Tibial nerve (tissue), 4 donors: ENCODE results near the gene MAP4K4. TPM values are rescaled to one million over a fixed set of nuclear protein-coding genes. Genes with fewer than 3 reads are reported as not detected.
A peak's percentile ranks its signal among the peaks of the same experiment; 100 is the strongest.

Source experiments
- DNase-seq, 2 donors: peaks; one replicate each; pipeline ENCODE4 v3.0.0-alpha.2; 2019; ENCODE audit warnings: low spot score in 2 of 2
- H3K27ac ChIP-seq, 4 donors: fragments of 200-600 bp; sonication (generic) in 3 of 4; one replicate each; pipeline ENCODE4 v1.5.1; 2017 to 2019; ENCODE audit warnings: mild to moderate bottlenecking in 1 of 4
- H3K27me3 ChIP-seq, 2 donors: fragments of 200-600 bp; sonication (generic) in 1 of 2; one replicate each; pipeline versions ENCODE4 v1.5.1 to v1.6.0; 2017 to 2019
- H3K36me3 ChIP-seq, 3 donors: fragments of 200-600 bp; sonication (generic); one replicate each; pipeline ENCODE4 v1.5.1; 2018 to 2019
- H3K4me1 ChIP-seq, 4 donors: fragments of 200-600 bp; sonication (generic) in 3 of 4; one replicate each; pipeline ENCODE4 v1.5.1; 2017 to 2019
- H3K4me3 ChIP-seq, 4 donors: fragments of 200-600 bp; sonication (generic) in 3 of 4; one replicate each; pipeline ENCODE4 v1.5.1; 2017 to 2019; ENCODE audit warnings: mild to moderate bottlenecking in 1 of 4, moderate library complexity in 1 of 4
- H3K9me3 ChIP-seq, 4 donors: fragments of 200-600 bp; sonication (generic) in 3 of 4; one replicate each; pipeline ENCODE4 v1.5.1; 2017 to 2019
- CTCF ChIP-seq, 5 experiments: fragments of 200-600 bp in 3 of 5; fragments of 450-650 bp in 2 of 5; sonication (generic) in 3 of 5; IDR thresholded peaks; one replicate each; pipeline ENCODE4 v1.5.1; 2016 to 2019; ENCODE audit warnings: antibody characterized with exemption in 5 of 5, mild to moderate bottlenecking in 3 of 5, moderate library complexity in 2 of 5
- EP300 ChIP-seq, 2 donors: sonication (generic); formaldehyde crosslinking; IDR thresholded peaks; one replicate each; pipeline ENCODE4 v1.6.1; 2017; ENCODE audit warnings: antibody characterized with exemption in 2 of 2, mild to moderate bottlenecking in 1 of 2
- POLR2A ChIP-seq, 2 donors: fragments of 450-650 bp; IDR thresholded peaks; one replicate each; pipeline ENCODE4 v1.6.1; 2017; ENCODE audit warnings: antibody characterized with exemption in 2 of 2, mild to moderate bottlenecking in 2 of 2, moderate library complexity in 2 of 2
- WGBS, 2 donors: methylation state at CpG; one replicate each; pipeline ENCODE4 v1.1.5; 2018; 5-methylcytosine and 5-hydroxymethylcytosine counted together
- total RNA-seq, 4 donors: library from RNA; depleted of rRNA; stranded (reverse); fragments of >200 nt; gene quantifications; one replicate each; pipeline ENCODE4 v1.1.0, GENCODE V29; 2016

MAP4K4 gene
- total RNA-seq, 4 donors from 2014 or later = 78.0 to 85.7 (median 84.4) TPM

GRCh38 chr2:101882769-101883307 is 185.3 kb downstream of the MAP4K4 start:
- H3K4me1 ChIP-seq = peaks cover 0 to 17% (median 0%) of the 10 kb centered on the region in 4 donors
- peaks cover 0 to 60% (median 7%) of the 10 kb centered on the region in 3 donors for H3K36me3 ChIP-seq
- 86 to 87% methylated on average over 4 of the region's 4 CpGs for WGBS, 2 donors
- H3K27ac ChIP-seq = no peak overlapping the region
- no peaks in the 10 kb centered on the region for H3K9me3 ChIP-seq
- TF ChIP-seq EP300 (IDR thresholded peaks at IDR 0.05) (no peak), CTCF (IDR thresholded peaks at IDR 0.05) (no peak), POLR2A (IDR thresholded peaks at IDR 0.05) (no peak)
- no peaks in the 10 kb centered on the region for H3K27me3 ChIP-seq
- no peak overlapping the region for H3K4me3 ChIP-seq
- no peak for DNase-seq

GRCh38 chr2:101883860-101884259 is 186.4 kb downstream of the MAP4K4 start:
- peak; percentile 17 to 61 (median 50) for TF ChIP-seq CTCF (IDR thresholded peaks at IDR 0.05)
- TF ChIP-seq POLR2A (IDR thresholded peaks at IDR 0.05) = no peak
- H3K4me1 ChIP-seq = peaks cover 0 to 17% (median 0%) of the 10 kb centered on the region in 4 donors
- H3K36me3 ChIP-seq = peaks cover 0 to 60% (median 8%) of the 10 kb centered on the region in 3 donors
- H3K27ac ChIP-seq = no peak overlapping the region
- H3K4me3 ChIP-seq = no peak overlapping the region
- 43 to 46% methylated on average over 3 of the region's 3 CpGs for WGBS, 2 donors
- no peaks in the 10 kb centered on the region for H3K27me3 ChIP-seq
- no peak for DNase-seq
- H3K9me3 ChIP-seq = no peaks in the 10 kb centered on the region

DNA sequence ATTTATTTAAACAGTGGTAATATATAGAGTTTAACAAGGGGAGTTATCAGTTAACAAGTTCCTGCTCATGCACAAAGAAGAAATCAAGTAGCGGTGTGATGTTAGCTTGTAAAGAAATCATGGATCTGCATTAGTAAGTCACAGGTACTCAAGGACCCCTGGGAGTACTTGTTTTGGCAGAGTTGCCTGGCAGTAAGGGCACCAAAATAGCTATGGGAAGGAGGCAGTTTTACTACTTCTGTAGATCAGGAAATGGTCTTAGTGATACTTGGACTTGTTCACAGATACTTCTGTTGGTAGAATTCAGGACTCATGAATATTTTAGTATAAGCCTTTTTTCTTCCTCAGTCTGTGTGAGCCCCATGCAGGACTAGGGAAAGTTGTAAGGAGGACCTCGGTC is 186.9 kb downstream of the MAP4K4 start:
- no peak for TF ChIP-seq POLR2A (IDR thresholded peaks at IDR 0.05)
- TF ChIP-seq EP300 (IDR thresholded peaks at IDR 0.05) = no peak
- no peak for TF ChIP-seq CTCF (IDR thresholded peaks at IDR 0.05)
- no peaks in the 10 kb centered on the region for H3K27me3 ChIP-seq
- no peak for DNase-seq
- peaks cover 0 to 65% (median 8%) of the 10 kb centered on the region in 3 donors for H3K36me3 ChIP-seq
- H3K4me1 ChIP-seq = peaks cover 0 to 16% (median 0%) of the 10 kb centered on the region in 4 donors
- no peak overlapping the region for H3K4me3 ChIP-seq
- no peak overlapping the region for H3K27ac ChIP-seq
- H3K9me3 ChIP-seq = no peaks in the 10 kb centered on the region
- WGBS, 2 donors = 88 to 92% methylated on average over 2 of the region's 2 CpGs

- H3K9me3 ChIP-seq = no peaks in the 10 kb centered on the region
- H3K27ac ChIP-seq = no peak overlapping the region
- peaks cover 0 to 6% (median 0%) of the 10 kb centered on the region in 4 donors for H3K4me1 ChIP-seq
- H3K36me3 ChIP-seq = peaks cover 0 to 84% (median 8%) of the 10 kb centered on the region in 3 donors
- DNase-seq = peak in 1 of 2 donors; percentile 0
- 86 to 95% methylated on average over 2 of the region's 2 CpGs for WGBS, 2 donors
- no peak for TF ChIP-seq CTCF (IDR thresholded peaks at IDR 0.05)
- no peak for TF ChIP-seq EP300 (IDR thresholded peaks at IDR 0.05)
- TF ChIP-seq POLR2A (IDR thresholded peaks at IDR 0.05) = no peak
- no peak overlapping the region for H3K4me3 ChIP-seq
- no peaks in the 10 kb centered on the region for H3K27me3 ChIP-seq
Observed at GRCh38 chr2:101887328-101887727, 189.8 kb downstream of the MAP4K4 start.

GRCh38 chr2:101889460-101890098 is 192.1 kb downstream of the MAP4K4 start:
- Histone ChIP-seq H3K4me1 (peaks cover 0 to 11% (median 0%) of the 10 kb centered on the region in 4 donors), H3K4me3 (no peak overlapping the region), H3K27ac (no peak overlapping the region), H3K9me3 (no peaks in the 10 kb centered on the region), H3K36me3 (peaks cover 0 to 89% (median 8%) of the 10 kb centered on the region in 3 donors), H3K27me3 (no peaks in the 10 kb centered on the region)
- no peak for DNase-seq
- 83 to 86% methylated on average over 7 of the region's 7 CpGs for WGBS, 2 donors
- TF ChIP-seq CTCF (IDR thresholded peaks at IDR 0.05) (no peak), POLR2A (IDR thresholded peaks at IDR 0.05) (no peak), EP300 (IDR thresholded peaks at IDR 0.05) (no peak)
